NCI-H2227 (cell line): ENCODE measurements around the gene MALT1.
"Not testable (repeated sequence)": the region's sequence is repeated elsewhere in the genome, so short reads cannot be mapped to it uniquely, and the experiment has no call there.

ENCODE experiments used
- DNase-seq: peaks from one replicate; lab custom pipeline; 2025; ENCODE audit not compliant: unreplicated experiment; lab: John Stamatoyannopoulos, UW

The MALT1 gene

DNA sequence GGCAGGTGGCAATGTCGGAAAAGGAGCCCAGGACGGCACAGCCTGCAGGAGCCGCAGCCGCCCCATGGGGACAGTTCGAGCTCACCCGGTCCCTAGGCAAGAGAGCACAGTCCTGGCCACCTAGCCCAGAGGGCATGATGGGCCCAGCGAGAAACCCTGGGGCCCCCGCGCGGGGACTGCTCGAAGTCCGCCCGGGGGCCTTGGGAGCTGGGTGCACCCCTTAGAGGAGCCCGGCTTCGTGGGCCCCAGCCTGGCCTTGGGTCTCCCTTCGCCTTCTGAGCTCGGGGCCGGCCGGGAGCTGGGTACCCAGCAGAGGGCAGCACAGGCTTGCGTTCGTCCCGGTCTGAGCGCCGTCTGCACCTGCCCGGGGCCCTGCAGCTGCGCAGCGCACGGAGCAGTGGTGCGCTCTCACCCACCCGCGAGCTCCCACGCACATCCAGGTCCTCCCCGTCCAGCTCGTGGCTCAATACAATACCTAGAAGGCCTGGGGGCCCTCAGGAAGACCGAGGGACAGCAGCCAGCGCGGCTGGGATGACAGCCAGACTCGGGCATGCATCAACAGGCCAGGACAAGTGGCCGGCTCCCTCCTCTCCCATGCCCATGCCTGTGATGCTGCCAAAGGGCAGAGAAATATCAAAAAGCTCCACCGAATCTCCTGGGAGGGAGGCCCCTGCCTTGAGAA lies 97.2 kb downstream of the MALT1 start:
- DNase-seq: peak; percentile 86

- DNase-seq: no peak
These were observed 98.1 kb downstream of the MALT1 start for GRCh38 chr18:58769321-58769720.

- DNase-seq: no peak
These were observed 99.3 kb downstream of the MALT1 start for GRCh38 chr18:58770601-58771000.

GRCh38 chr18:58772161-58772560 lies 100.9 kb downstream of the MALT1 start:
- DNase-seq: no peak

DNA sequence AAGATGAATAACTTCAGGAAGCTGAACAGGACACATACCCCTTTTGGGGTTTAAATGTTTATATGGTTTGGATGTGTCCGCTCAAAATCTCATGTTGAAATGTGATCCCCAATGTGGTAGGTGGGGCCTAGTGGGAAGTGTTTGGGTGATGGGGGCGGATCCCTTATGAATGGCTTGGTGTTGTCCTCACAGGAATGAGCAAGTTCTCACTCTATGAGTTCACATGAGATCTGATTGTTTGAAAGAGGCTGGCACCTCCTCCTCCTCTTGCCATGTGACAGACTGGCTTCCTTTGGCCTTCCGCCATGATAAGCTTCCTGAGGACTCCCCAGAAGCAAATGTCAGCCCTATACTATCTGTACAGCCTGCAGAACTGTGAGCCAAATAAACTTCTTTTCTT lies 104.8 kb downstream of the MALT1 start:
- DNase-seq: no peak

DNA sequence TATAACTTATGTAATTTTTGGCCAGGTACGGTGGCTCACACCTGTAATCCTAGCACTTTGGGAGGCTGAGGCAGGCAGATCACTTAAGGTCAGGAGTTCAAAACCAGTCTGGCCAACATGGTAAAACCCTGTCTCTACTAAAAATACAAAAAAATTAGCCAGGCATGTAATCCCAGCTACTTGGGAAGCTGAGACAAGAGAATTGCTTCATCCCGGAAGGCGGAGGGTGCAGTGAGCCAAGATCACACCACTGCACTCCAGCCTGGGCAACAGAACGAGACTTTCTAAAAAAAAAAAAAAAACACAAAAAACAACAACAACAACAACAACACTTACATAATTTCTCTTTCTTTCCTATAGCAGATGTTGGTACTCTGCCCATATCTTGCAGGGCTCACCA lies 105.3 kb downstream of the MALT1 start:
- DNase-seq: not testable (repeated sequence)

DNA sequence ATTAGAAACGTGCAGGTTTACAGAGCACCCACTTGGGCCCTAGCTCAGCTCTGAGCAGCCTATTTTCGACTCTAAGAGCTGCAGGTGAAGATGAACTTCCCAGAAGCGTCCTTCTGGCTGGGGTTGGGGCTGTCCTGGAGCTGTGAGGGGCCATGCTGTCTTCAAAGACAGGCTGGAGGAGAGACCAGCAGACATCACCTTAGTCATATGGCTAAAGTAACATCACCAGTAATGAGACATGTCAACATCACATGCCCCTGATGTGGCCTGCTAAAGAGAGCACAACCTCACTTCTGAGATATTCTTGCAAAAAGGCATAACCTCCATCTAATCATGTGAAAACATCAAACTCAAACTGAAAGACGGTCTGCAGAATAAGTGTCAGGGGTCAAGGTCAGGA lies 106.2 kb downstream of the MALT1 start:
- DNase-seq: no peak

DNA sequence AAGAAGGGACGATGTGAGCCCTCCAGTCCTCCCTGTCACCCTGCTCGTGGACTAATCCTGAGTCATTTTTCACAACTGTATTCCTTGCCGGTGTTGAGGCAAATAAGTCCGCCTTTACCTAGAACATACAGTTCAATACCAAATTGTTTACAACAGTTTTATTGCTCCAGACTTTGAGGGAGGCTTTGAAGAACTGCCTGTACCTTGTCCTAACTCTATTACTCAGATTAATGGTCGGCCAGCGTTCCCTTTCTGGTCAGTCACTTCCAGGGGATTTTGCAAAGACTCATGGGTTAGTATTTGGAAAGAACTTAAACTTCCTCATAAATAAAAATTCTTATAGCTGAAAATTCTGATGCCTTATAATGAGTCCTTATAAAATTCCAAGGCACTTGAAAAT lies 108.3 kb downstream of the MALT1 start:
- no peak for DNase-seq

DNA sequence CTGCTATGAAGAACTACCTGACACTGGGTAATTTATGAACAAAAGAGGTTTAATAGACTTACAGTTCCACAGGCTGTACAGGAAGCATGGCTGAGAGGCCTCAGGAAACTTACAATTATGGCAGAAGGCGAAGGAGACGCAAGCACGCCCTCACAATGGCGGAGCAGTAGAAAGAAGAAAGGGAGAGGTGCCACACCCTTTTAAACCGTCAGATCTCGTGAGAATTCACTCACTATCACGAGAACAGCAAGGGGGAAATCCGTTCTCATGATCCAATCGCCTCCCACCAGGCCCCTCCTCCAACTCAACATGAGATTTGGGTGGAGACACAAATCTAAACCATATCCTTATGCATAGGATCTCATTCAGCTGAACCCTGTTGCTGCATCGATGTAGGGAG lies 108.8 kb downstream of the MALT1 start:
- DNase-seq: no peak

GRCh38 chr18:58781627-58782194 lies 110.4 kb downstream of the MALT1 start:
- DNase-seq: peak; percentile 91

GRCh38 chr18:58784601-58785137 lies 113.4 kb downstream of the MALT1 start:
- peak; percentile 68 for DNase-seq

DNA sequence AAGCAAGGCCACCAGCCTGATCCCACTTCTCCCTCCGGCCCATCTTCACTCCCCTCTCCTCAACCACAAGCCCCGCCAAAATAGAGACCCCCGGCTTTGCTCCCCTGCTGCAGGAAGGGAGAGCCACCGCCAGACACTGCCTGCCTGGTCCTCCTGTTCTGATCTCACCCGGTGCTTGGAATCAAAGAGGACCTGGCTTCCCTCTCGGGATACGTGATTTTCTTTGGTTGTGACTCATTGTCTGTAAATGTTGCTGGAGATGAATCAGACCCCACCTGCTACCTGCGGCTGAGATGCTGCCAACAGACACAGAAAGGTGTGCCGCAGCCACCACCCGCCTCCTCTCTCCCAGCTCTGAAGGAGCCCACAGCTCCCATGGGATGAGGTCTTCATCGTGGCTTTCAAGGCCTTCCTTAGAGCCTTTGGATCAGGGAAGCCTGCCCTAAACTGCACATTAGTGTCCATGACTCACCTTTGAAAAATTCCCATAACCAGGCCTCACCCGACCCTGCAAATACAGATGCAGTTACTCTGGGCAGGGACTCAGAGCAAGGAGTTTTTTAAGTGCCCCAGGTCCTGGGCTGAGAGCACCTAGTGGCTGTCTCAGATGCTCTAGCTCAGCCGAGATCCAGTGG lies 114.0 kb downstream of the MALT1 start:
- DNase-seq: no peak

DNA sequence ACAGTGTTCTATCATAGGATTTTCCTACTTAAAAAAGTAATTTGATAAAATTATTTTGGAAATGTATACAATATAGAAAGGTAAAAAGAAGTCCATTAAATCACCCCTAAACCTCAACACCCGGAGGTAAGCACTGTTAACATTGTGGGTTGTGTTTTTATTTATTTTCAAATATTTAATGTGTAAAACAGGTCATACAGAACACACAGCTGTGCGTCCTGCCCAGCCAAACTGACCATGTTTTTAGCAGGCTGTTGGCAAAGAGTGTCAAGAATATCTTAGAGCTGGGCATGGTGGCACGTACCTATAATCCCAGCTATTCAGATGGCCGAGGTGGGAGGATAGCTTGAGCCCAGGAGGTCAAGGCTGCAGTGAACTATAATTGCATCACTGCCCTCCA lies 114.6 kb downstream of the MALT1 start:
- no peak for DNase-seq

DNA sequence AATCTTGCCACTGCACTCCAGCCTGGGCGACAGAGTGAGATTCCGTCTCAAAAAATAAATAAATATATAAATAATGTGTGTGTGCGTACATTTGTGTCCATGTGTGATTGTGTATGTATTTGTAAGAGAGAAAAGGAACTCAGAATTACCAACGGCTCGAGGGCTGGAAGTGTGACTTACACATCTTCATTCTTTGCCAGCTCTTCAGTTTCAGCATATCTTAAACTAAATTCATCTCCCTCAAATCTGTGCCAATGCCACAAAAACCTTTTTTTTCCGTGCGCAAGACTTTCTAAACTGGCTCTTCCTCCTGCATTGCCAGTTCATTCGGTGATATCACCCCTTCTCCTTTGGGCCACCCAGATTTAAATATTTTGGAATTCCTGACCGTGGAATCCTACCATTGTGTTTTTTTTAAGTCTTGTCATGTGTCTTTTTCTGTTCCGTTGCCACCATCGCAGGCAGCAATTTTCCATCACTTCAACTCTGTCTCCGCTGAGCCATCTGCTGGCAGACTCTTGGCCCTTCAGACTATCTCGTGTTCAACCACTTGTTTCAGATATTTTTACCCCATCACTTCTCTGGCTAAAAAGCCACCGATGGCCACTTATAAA lies 116.4 kb downstream of the MALT1 start:
- DNase-seq: peak; percentile 21

- no peak for DNase-seq
These were observed 117.2 kb downstream of the MALT1 start for GRCh38 chr18:58788470-58788869.

DNA sequence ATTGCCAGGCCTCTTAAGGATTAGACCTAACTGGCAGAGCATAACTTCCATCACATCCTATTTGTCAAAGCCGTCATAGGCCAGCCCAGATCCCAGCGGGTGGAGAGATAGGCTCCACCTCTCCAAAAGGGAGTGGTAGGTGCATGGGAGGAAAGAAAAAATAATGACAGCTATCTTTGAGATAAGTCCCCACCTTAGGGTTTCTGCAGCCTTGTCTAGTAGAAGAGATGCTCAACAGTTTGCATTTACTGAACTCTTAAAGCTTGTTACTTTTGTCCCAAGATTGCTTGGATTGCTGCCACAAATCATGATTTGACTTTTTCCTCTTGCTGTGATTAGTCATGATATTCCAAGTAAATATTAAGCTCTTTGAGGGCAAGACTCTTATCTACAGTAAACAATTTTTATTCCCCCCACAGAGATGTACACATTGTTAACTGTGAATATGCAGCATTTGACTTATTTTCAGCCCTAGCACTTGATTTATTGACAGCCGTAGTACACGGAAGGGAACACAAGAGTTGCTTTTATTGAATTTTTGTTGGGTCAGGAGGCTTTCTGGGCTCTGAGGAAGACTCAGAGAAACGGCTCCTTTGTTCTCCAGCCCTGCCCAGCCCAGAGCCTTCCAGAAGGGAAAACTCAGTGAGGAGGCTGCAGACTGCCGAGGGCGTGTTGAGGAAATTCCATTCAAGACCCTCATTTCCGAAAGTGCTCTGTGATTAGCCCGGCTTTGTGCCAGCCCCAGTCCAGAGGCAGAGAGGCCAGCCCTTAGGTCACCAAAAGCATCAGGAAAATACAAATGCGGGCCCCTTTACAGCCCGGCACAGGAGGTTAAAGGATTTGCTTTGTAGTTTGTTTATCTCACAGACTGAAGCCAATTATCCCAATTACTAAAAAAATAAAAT lies 118.0 kb downstream of the MALT1 start:
- peak; percentile 65 for DNase-seq

DNA sequence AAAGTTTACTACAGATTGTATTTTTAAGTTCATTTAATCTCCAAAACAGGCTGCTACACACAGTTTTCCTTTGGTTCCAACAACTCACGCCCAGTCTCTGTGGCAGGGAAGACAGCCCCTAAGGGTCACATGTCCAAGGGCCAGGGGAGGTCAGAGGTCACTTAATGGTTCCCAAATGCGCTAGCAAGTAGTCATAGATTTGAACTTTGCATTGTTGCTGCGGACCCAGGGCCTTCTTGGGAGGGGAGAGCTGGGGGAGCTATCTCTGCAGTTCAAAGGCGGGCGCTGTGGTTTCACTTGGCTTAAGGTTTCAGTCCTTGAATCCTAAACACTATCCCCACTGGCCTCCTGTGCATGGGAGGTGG lies 118.6 kb downstream of the MALT1 start:
- no peak for DNase-seq

GRCh38 chr18:58792086-58792485 lies 120.8 kb downstream of the MALT1 start:
- no peak for DNase-seq

GRCh38 chr18:58793361-58793760 lies 122.1 kb downstream of the MALT1 start:
- DNase-seq: no peak

- DNase-seq: no peak
These were observed 125.0 kb downstream of the MALT1 start for GRCh38 chr18:58796220-58796619.

DNA sequence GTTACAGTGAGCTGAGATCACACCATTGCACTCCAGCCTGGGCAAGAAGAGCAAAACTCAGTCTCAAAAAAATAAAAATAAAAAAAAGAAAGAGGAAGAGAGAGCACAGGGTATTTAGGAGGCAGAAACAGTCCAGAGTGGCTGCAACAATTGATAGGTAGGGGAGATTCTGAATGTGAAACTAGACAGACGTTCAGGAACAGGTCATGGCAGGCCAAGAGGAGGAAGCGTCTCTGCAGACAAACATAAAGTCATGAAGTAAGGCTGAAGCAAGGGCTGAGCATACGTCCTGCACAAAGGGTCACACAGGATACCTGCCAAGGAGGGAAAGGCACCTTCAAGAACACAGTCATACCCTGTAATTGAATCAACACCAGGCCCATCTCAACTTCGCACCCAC lies 129.3 kb downstream of the MALT1 start:
- no peak for DNase-seq
